ENCODE measurements around the gene RAB44.
"Not testable (repeated sequence)": the region's sequence is repeated elsewhere in the genome, so short reads cannot be mapped to it uniquely, and the experiment has no call there.

RAB44 gene

DNA sequence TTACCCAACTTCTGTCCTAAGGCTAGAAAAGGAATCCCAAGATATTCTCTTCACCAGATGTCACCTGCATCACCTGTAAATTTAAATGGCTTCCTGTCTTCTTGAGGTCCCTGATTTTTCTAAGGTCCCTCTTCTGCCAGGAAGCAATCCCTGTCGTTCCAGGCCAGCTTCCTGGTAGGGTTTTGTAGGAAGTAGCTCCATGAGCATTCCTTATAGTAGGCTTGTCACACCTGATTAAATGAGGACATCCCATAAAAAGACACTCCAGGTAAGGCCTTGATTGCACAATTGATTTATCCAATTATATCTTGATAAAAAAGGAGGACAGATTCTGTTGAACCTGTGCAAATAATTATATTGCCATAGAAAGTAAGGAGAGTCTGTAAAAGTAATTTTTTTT lies 8.7 kb downstream of the RAB44 start:
- no peak for DNase-seq (ENCODE audit: low read depth)

DNA sequence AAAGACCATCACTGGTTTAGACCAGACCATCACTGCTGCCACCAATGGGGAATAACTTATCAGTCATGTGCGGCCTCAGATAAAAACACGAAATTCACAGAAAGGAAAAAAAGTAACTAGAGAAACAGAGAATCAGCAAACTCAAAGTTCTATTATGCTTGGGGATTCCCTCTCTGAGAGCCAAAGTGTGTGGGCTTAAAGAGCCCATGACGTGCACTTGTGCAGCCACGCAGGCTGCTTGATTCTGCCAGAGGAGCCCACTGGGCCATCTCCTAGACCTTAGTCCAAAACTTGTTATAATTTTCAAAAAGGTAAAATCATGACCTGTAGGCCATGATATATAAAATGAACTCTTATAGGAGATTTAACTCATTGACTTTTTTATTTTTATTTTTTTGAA lies 15.2 kb downstream of the RAB44 start:
- no peak for DNase-seq (ENCODE audit: low read depth)

DNA sequence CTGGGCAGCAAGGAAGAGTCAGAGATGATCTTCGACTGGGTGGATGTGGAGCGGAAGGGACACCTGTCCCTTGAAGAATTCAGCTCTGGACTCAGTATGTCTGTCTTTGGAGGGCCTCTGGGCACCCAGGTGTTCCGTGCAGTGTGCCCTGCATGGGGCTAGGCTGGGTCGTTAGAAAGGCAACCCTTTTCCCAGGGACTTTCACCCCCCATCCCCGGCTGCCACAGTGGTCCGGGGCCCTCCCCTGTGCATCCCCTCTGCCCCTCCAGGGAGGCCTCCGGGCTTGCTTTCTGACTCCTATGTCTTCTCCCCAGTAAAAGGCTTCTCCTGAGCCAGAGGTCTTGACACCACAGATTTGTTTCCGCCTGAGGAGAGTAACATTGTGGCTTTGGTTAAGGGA lies 16.2 kb downstream of the RAB44 start:
- DNase-seq (ENCODE audit: low read depth): no peak

DNA sequence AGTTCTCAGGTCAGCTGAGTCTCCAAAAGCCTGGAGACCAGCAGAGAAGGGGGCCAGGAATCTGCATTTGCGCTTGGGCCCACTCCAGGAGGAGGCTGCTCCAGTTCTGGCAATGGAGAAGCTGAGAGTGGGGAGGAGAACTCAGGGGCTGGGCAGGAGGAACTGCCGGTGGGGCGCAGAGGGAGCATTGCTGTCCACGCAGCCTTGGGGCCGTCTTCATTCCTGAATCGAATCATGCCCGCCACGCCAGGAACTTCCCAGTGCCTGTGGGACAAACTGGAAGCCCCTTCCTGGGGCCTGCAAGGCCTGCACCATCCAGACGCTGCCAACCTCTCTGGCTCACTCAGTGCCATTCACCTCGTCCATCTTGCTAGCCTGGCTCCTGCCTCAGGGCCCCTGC lies 16.9 kb downstream of the RAB44 start:
- DNase-seq (ENCODE audit: low read depth): no peak

DNA sequence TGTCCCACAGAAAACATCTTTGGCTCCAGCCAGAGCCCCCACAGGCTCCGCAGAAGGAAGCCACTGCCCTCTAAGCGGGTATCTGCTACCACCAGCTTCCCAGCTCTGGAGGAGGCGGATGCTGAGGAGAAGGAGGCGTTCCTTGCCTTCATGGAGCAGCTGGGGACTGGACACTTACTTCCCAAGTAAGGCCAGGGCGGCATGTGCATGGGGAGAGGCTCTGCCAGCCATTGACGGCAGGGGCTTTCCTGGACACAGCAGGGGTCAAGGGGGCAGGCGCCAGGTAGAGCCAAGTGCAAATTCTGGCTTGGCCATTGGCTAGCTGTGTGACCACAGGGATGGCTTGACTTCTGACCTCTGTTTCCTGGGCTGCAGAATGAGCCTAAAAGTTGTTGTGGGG lies 17.8 kb downstream of the RAB44 start:
- DNase-seq (ENCODE audit: low read depth): no peak

DNA sequence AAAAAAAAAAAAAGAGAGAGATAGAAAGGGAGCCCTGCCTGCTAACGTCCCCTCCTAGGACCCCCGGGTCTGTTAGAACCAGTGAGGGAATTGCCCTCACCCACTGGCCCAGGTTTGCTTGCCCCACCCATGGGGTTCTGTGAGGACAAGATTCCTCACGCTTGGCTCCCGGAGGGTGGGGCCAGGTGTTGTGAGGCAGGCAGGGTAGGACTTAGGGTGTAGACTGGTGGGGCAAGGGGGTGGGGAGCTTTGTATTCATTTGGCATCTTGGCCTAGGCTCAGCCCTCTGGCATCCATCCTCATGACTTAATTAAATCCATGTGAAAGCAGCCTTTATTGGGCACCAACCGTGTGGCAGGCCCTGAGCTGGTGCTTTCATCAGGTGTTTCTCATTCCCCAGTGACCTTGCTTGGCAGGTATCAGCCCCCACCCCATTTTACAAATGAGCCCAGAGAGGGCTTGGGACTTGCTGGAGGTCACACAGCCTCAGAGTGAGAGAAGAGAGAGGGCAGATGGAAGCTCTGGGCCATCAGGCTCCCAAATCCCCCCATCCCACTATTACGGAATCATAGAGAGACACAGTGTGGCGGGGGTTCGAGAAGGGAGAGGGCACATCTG lies 19.0 kb downstream of the RAB44 start:
- DNase-seq (ENCODE audit: low read depth): no peak

DNA sequence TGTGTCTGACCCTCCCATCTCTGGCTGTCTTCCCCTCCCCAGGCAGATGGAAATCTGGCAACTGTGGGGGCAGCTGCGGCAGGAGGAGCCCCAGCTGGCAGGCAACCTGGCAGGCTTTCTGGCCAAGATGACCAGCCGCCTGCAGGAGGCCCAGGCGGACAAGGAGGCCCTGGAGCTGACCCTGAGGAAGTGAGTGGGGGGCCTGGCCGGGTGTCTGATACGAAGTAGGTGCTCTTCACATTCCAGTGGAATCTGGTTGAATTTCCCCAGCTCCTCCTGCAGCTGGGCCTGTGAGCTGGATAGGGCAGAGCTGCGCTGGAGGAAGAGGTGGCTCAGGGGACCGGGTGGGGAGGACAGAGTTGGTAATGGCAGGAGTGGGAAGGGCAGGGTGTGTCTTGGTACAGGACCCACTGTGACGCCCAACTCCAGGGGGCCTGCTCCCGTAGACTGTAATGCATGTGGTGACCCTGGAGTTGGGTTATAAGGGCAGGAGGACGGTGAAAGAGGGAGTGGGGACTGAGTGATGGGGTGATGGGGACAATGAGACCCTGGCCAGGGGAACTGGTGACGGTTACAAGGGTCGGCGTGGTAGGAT lies 19.7 kb downstream of the RAB44 start:
- DNase-seq (ENCODE audit: low read depth): no peak

DNA sequence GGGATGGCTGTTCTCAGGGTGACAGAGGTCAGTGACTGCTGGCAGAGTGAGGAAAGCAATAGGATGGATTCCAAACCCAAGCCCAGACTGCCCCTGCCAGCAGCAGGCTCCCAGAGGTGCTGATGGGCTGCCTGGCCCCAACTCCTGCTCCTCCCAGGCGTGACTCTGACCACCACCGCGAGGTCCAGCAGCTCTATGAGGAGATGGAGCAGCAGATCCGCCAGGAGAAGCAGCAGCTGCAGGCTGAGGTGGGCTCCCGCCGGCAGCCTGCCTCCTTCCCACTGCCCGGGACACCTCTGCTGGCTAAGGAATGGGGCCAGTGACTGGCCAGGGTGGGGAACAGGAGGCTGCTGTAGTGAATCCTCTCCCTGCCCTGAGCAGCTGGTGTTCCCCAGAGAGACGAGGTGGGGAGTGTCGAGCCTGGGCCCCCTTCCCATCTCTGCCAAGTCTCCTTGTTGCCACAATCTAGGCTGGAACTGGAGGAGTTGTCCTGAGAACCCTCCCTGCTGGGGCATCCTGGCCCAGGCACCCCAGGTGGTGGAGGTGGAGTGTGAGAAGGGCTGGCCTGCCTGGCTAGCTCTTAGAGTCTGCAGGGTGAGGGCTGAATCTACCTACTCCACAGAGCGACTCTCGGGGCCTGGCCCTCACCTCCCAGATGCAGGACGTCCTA lies 20.4 kb downstream of the RAB44 start:
- no peak for DNase-seq (ENCODE audit: low read depth)

DNA sequence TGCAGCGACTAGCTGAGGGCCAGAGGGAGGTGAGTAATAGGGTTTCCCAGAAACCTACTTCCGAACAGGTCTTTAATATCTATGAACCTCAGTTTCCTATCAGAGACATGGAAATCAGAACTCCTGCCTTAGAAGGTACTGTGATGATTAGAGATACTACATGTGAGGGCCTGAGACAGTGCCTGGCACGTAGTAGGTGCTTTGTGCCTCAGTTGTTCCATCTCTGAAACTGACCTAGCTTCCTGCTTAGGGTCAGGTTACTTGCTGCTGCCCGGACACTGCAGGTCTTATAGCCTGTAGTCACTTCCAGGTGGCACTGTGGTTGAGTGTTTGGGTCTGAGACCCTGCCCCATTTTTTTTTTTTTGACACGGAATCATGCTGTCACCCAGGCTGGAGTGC lies 20.9 kb downstream of the RAB44 start:
- DNase-seq (ENCODE audit: low read depth): no peak

DNA sequence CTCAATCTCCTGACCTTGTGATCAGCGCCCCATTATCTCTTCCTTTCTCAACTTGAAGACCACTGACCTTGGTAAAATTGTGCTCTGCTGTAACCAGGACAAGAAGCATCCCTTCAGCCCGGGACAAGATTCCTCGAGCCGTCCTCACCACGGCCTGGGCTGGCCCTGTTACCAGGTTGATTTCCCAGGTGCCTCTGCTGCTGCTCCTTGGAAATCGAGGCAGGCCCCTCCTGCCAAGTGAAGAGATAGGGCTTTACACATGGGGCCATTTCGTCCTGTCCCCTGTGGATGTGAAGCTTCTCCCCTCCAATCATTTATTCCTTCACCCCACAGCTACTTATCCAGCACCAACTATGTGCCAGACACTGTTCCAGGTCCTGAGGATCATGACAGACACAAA lies 21.5 kb downstream of the RAB44 start:
- no peak for DNase-seq (ENCODE audit: low read depth)

DNA sequence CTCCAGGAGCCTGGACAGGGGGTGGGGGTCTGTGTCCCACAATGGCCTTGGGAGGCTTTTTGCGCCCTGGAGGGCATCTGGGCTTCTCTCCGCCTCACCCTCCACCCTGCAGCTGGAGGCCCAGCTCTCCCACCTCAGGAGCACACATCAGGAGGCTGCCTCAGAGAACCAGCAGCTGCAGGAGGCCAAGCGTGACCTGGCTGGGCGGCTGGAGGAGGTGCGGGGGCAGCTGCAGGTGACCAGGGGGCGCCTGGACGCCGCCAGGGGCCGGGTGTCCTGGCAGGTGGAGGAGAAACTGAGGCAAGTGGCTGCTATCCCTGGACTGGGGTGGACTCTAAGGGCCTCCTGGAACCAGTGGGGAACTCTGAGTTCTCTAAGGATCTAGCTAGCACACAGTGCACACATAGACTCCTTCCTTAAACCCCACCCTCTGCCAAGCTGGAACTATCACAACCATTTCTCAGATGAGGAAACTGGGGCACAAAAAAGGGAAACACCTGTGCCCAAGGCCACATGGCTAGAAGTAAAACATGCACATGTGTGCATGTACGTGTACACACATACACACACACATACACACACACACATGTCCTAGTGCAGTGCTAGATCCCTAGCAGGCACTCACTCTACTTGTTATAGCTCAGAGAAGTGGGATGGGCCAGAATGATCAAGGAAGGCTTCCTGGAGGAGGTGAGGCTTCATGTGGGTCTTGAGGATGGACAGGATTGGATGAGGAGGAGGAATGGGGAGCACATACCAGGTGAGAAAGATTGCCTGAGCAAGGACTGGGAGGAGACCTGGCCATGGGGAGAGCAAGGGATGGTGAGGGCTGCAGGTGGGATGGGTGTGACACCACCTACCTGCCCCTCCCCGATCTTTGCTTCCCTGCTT lies 22.9 kb downstream of the RAB44 start:
- DNase-seq (ENCODE audit: low read depth): no peak

DNA sequence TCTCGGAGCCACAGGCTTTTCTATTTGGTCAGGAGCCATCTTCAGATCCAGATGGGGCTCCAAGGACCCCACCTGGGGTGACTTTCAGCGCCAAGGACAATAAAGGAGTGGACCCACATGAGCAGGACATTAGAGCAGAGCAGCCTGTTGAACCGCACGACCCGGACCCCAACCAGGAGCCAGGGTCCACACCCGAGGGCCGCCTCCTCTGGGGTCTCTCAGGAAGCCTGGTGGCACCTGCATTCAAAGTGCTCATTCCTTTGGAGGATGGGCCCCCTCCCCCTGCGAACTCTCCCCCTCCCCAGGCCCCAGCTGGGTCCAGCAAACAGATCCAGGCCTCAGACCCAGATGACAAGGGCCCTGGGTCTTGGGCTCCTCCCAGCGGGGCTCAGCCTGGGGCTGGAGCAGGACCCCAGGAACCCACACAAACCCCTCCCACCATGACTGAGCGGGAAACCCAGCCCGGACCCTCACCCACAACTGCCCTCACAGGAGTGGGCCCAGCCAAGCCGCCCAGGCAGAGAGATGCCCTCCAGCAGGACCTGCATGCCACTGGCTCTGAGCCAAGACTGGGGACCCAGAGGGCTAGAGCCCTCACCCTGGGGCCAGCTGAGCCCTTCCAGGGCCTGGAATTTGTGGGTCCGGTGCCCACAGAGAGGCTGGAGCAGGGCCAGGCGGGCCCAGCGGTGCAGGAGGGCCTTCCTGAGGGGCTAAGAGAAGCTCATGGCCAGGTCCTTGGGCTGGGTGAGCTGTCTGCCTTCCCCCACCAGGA lies 23.9 kb downstream of the RAB44 start:
- no peak for DNase-seq (ENCODE audit: low read depth)

DNA sequence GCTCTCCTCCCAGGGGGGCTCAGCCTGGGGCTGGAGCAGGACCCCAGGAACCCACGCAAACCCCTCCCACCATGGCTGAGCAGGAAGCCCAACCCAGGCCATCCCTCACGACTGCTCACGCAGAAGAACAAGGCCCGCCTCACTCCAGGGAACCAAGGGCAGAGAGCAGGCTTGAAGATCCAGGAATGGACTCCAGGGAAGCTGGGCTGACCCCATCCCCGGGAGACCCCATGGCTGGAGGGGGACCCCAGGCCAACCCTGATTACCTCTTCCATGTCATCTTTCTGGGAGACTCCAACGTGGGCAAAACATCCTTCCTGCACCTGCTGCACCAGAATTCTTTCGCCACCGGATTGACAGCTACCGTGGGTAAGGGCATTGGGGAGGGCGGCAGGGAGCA lies 24.7 kb downstream of the RAB44 start:
- DNase-seq (ENCODE audit: low read depth): no peak

DNA sequence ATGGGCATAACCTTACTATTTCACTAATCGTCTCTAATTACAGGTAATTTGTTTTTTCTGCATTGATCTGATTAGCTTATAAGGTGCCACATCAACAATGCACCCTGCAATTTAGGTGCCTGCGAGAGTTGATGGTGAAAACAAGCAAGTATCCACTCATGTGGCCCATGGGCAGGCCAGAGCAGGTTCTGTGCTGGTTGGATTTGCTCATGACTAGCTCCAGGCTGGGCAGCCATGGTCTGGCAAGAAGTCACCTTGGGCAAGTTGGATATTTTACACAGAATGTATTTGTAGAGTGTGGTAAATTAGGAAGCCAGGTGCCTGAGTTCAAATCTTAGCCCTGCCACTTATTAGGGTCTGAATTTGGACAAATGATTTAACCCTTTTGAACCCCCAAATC lies 25.3 kb downstream of the RAB44 start:
- no peak for DNase-seq (ENCODE audit: low read depth)

DNA sequence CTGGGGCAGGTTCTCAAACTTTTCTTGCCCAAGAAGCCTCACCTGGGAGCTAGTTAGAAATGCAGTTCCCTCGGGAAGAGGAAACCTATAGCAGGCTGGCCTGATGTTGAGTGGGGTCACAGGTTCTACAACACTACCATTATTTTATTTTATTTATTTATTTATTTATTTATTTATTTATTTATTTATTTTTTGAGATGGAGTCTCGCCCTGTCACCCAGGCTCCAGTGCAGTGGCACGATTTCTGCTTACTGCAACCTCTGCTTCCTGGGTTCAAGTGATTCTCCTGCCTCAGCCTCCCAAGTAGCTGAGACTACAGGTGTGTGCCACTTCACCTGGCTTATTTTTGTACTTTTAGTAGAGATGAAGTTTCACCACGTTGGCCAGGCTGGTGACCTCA lies 26.4 kb downstream of the RAB44 start:
- not testable (repeated sequence) for DNase-seq (ENCODE audit: low read depth)

DNA sequence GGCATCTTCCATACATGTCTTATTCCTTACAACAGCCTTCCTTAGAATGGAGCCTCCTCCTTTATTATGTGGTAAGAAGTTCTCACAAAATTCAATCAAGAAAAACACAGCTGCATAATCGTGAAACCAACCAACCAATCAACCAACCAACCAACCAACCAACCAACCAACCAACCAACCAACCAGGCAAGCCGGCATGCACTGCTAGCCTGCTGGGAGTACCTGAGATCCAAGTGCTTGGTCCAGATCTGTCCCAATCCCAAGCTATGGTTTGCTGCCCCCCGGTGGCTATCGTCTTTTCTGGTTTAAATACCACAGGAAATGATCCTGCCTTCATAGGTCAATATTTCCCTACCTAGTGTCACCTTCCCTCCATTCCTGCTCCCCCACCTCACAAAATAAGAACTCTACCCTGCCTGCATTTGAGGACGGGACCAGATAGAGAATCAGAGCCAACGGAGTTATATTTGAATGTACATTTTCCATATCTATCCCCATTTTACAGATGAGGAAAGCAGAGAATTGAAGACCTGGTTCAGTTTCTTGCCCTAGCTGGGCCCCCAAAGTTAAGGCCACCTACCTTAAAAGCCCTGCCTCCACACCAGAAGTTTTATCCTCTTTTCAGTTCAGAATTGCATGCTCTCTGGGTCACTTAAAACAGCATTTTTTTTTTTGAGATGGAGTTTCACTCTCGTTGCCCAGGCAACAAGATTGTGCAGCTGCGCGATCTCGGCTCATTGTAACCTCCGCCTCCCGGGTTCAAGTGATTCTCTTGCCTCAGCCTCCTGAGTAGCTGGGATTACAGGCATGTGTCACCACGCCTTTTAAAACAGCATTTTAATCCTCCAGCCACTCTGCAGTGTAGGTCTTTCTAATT lies 27.1 kb downstream of the RAB44 start:
- DNase-seq (ENCODE audit: low read depth): peak; percentile 33

DNA sequence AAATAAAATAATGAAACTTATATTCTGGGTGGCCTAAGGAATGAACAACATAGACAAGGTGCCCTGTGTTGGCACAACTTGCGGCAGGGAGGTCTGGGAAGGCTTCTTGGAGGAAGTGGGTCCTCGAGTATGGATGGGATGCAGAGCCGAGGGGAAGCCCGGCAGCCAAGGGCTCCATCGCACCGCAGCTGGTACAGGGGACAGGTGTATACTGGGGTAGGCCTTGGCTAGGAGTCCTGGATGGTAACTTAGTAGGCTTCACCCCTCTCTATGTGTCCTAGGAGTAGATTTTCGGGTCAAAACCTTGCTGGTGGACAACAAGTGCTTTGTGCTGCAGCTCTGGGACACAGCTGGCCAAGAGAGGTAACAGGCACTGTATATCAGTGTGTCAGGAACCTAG lies 28.0 kb downstream of the RAB44 start:
- no peak for DNase-seq (ENCODE audit: low read depth)

DNA sequence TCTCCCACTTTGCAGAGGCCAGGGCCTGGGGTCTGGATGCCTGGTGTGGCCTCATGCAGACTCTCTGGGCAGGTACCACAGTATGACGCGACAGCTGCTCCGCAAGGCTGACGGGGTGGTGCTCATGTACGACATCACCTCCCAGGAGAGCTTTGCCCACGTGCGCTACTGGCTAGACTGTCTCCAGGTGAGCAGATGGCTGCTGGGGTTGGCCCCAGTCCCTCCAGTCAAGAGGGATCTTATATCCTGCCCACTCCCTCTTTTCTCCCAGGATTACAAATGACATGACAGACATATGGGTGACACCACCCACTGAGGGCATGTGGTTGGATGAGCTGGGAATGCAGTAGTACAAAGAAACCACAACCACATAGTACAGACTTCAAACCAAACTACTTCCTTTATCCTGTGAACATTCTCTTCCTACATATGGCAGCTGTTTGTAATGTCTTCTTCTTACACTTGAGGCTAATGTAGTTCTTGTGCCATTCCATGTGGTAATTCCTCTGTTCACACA lies 29.9 kb downstream of the RAB44 start:
- no peak for DNase-seq (ENCODE audit: low read depth)

DNA sequence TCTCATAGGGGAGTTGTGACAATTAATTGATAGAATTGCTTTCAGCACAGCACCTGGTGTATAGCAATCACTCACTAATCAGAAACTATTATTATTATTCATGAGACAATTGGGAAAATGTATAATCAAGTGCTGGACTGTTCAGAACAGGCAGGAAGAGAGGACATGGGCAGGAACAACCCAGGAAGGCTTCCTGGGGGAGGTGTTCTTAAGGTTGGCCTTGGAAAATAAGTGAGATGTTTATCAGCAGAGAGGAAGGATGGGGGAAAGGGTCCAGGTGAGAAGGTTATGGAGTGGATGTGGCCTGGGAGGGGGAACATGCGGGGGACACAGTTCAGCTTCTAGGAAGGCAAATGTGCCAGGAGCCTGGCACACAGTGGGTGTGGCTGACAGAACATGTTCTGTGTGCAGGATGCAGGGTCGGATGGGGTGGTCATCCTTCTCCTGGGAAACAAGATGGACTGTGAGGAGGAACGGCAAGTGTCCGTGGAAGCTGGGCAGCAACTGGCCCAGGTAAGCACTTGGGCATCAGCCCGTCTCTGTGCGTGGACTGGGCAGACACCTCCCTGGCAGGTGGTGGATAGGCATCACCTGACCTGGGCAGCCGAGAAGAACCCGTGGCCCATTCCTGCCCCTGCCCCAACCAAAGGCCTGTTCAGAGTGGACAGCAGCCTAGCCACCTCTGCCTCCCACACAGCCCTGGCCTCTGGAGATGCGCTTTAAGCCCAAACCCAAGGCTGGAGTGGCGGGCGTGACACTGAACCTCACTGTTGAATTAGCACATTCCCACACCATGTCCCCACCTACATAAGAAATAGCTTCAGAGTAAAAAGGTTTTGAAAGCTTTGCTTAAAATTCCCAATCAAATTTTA lies 30.9 kb downstream of the RAB44 start:
- DNase-seq (ENCODE audit: low read depth): no peak

DNA sequence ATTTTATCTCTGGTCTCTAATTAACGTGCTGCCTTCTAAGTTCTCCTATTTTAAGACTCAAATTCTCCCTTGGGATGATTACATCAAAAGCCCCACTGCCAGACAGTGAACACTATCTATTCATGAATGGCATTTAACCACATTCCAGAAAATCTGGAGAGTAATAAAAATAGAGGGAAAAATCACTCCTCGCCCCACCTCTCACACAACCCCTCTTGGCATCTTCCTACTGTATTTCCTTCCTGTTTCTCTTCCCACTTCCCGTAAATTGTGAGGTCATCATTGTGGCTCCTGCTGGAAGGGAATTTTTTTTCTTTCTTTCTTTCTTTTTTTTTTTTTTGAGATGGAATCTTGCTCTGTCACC lies 31.5 kb downstream of the RAB44 start:
- peak; percentile 25 for DNase-seq (ENCODE audit: low read depth)

All from stromal cell of bone marrow (primary cell).